OCI-LY3 (cell line): ENCODE data around the gene AKT1S1.

ENCODE experiments used
- H2AFZ ChIP-seq: fragments of 200-600, 300-600 bp; shearing (Covaris generic); 2 replicates; pipeline ENCODE4 v1.6.0; 2014; ENCODE audit warnings: antibody characterized with exemption, low read depth, low read length
- H3K27ac ChIP-seq: fragments of 200-600, 300-600 bp; sonication (generic); 2 replicates; pipeline ENCODE4 v1.5.1; 2014; ENCODE audit warnings: mild to moderate bottlenecking, low read length, moderate library complexity, mixed read lengths
- H3K27me3 ChIP-seq: fragments of 200-600, 300-600 bp; sonication (generic); 2 replicates; pipeline ENCODE4 v1.6.1; 2014; ENCODE audit warnings: low read depth, low read length, mixed read lengths
- H3K36me3 ChIP-seq: fragments of 200-600, 300-600 bp; sonication (generic); replicated peaks from 2 replicates; pipeline ENCODE3; 2014; ENCODE audit warnings: low read depth, low read length, mixed read lengths
- H3K4me1 ChIP-seq: fragments of 300-600, 200-600 bp; sonication (generic); 2 replicates; pipeline ENCODE4 v1.6.1; 2014; ENCODE audit warnings: low read length, mixed read lengths
- H3K4me2 ChIP-seq: fragments of 200-600, 300-600 bp; sonication (generic); 2 replicates; pipeline ENCODE4 v1.6.1; 2014; ENCODE audit warnings: low read length, mixed read lengths
- H3K4me3 ChIP-seq: fragments of 300-600, 200-600 bp; sonication (generic); 2 replicates; pipeline ENCODE4 v1.5.1; 2014; ENCODE audit warnings: antibody characterized with exemption, mild to moderate bottlenecking, low read length, moderate library complexity
- H3K79me2 ChIP-seq: fragments of 300-600, 200-600 bp; shearing (Covaris generic); 2 replicates; pipeline ENCODE4 v1.6.1; 2014; ENCODE audit warnings: mild to moderate bottlenecking, low read length, mixed read lengths
- H3K9ac ChIP-seq: fragments of 300-600, 200-600 bp; shearing (Covaris generic); 2 replicates; pipeline ENCODE4 v1.6.0; 2014; ENCODE audit warnings: mild to moderate bottlenecking, low read length, moderate library complexity
- H3K9me3 ChIP-seq: fragments of 200-600, 300-600 bp; shearing (Covaris generic); 2 replicates; pipeline ENCODE4 v1.6.1; 2014; ENCODE audit warnings: low read length, mixed read lengths; ENCODE audit not compliant: insufficient read depth
- H4K20me1 ChIP-seq: fragments of 200-600, 300-600 bp; sonication (generic); 2 replicates; pipeline ENCODE4 v1.6.1; 2016; ENCODE audit warnings: low read length, mixed read lengths; ENCODE audit not compliant: insufficient read depth
- CTCF ChIP-seq: fragments of 200-600, 300-600 bp; sonication (generic); IDR thresholded peaks from 2 replicates; pipeline ENCODE4 v1.5.1; 2014; ENCODE audit warnings: antibody characterized with exemption, low read length, low read depth
- EZH2phosphoT487 ChIP-seq: fragments of 200-600 bp; shearing (Covaris generic); IDR thresholded peaks from 2 replicates; pipeline ENCODE4 v1.6.1; 2018; ENCODE audit warnings: antibody characterized with exemption, mixed run types, low read depth

The AKT1S1 gene

GRCh38 chr19:49924004-49924880 is 47.1 kb upstream of the AKT1S1 start:
- Histone ChIP-seq H3K4me3 (peak overlapping the region; percentile 60), H3K36me3 (peaks cover 31% of the 10 kb centered on the region), H4K20me1 (no peaks in the 10 kb centered on the region), H3K9ac (peak overlapping the region; percentile 93), H3K4me1 (peaks cover 90% of the 10 kb centered on the region), H3K27me3 (no peaks in the 10 kb centered on the region), H2AFZ (no peak overlapping the region), H3K4me2 (peak overlapping the region; percentile 87), H3K79me2 (peaks cover 84% of the 10 kb centered on the region), H3K9me3 (0 out of 2 replicates have a peak, but pooled peaks cover 3% of the 10 kb centered on the region), H3K27ac (peak overlapping the region; percentile 94)
- TF ChIP-seq CTCF (no peak), EZH2phosphoT487 (no peak)

- H2AFZ ChIP-seq = no peak overlapping the region
- peaks cover 93% of the 10 kb centered on the region for H3K4me1 ChIP-seq
- no peaks in the 10 kb centered on the region for H3K27me3 ChIP-seq
- peak overlapping the region; percentile 94 for H3K27ac ChIP-seq
- H3K4me2 ChIP-seq = peak overlapping the region; percentile 95
- no peaks in the 10 kb centered on the region for H4K20me1 ChIP-seq
- peak overlapping the region; percentile 93 for H3K9ac ChIP-seq
- peaks cover 82% of the 10 kb centered on the region for H3K79me2 ChIP-seq
- 0 out of 2 replicates have a peak, but pooled peaks cover 3% of the 10 kb centered on the region for H3K9me3 ChIP-seq
- TF ChIP-seq CTCF = no peak
- TF ChIP-seq EZH2phosphoT487 = no peak
- peaks cover 30% of the 10 kb centered on the region for H3K36me3 ChIP-seq
- peak overlapping the region; percentile 74 for H3K4me3 ChIP-seq
Measured at GRCh38 chr19:49923055-49924003, 46.2 kb upstream of the AKT1S1 start.

GRCh38 chr19:49921871-49922795 is 45.0 kb upstream of the AKT1S1 start:
- Histone ChIP-seq H3K9me3 (no peaks in the 10 kb centered on the region), H3K27ac (peak overlapping the region; percentile 94), H3K79me2 (peaks cover 82% of the 10 kb centered on the region), H4K20me1 (no peaks in the 10 kb centered on the region), H2AFZ (no peak overlapping the region), H3K4me2 (peak overlapping the region; percentile 95), H3K4me3 (peak overlapping the region; percentile 74), H3K36me3 (peaks cover 26% of the 10 kb centered on the region), H3K9ac (peak overlapping the region; percentile 93), H3K27me3 (no peaks in the 10 kb centered on the region), H3K4me1 (peaks cover 93% of the 10 kb centered on the region)
- TF ChIP-seq CTCF (no peak), EZH2phosphoT487 (no peak)
